IMR-90 (cell line): ENCODE measurements around the gene CAGE1. TPM values are rescaled to one million over a fixed set of nuclear protein-coding genes. Genes with fewer than 3 reads are reported as not detected.

ENCODE experiments used
- ATAC-seq: fragments of 200-7000 bp; cut with Tn5 transposase; 2 replicates; pipeline ENCODE4 v1.9.1; 2020; ENCODE audit warnings: low read depth, mild to moderate bottlenecking, moderate library complexity
- BruUV-seq: library from RNA; stranded (reverse); fragments of 400-500 nt; replicated peaks from 2 replicates; lab custom pipeline; 2021; lab: Mats Ljungman, UMichigan
- CTCF ChIA-PET: fragments of 300-600 bp; formaldehyde crosslinking; extraction: SDS; loops from one replicate; lab custom pipeline; 2021; ENCODE audit warnings: antibody characterized with exemption; lab: Yijun Ruan, JAX
- POLR2A ChIA-PET: fragments of 300-600 bp; sonication (Branson Sonifier 250); formaldehyde crosslinking; loops from one replicate; lab custom pipeline; 2022; ENCODE audit warnings: antibody characterized with exemption; ENCODE audit not compliant: unreplicated experiment; lab: Charles Lee
- DNase-seq: peaks from one replicate; pipeline ENCODE4 v3.0.0; 2013
- H2AFZ ChIP-seq: replicated peaks from 2 replicates; pipeline ENCODE3; 2013; ENCODE audit warnings: low read length, mild to moderate bottlenecking; ENCODE audit not compliant: poor library complexity
- H2AK5ac ChIP-seq: 2 replicates; pipeline ENCODE4 v1.6.1; 2013; ENCODE audit warnings: low read depth, low read length, inconsistent platforms
- H2AK9ac ChIP-seq: replicated peaks from 2 replicates; pipeline ENCODE3; 2013; ENCODE audit warnings: mild to moderate bottlenecking, low read depth, low read length, moderate library complexity; ENCODE audit not compliant: poor library complexity
- H2BK120ac ChIP-seq: 2 replicates; pipeline ENCODE4 v1.6.1; 2013; ENCODE audit warnings: low read depth, low read length, inconsistent platforms
- H2BK15ac ChIP-seq: 3 replicates; pipeline ENCODE4 v1.6.1; 2013; ENCODE audit warnings: low read depth, low read length, inconsistent platforms
- H2BK20ac ChIP-seq: 2 replicates; pipeline ENCODE4 v1.6.1; 2013; ENCODE audit warnings: low read depth, mild to moderate bottlenecking, inconsistent platforms, low read length, moderate library complexity
- H2BK5ac ChIP-seq: 2 replicates; pipeline ENCODE4 v1.6.1; 2013; ENCODE audit warnings: mild to moderate bottlenecking, low read depth, low read length, inconsistent platforms; ENCODE audit not compliant: poor library complexity, severe bottlenecking
- H3K14ac ChIP-seq: replicated peaks from 2 replicates; pipeline ENCODE4 v1.6.1; 2013; ENCODE audit warnings: low read depth, low read length, inconsistent platforms
- H3K18ac ChIP-seq: 2 replicates; pipeline ENCODE4 v1.6.1; 2013; ENCODE audit warnings: low read depth, low read length, control low read depth
- H3K23ac ChIP-seq: 2 replicates; pipeline ENCODE4 v1.6.1; 2013; ENCODE audit warnings: low read depth, low read length, inconsistent platforms
- H3K27ac ChIP-seq: 2 replicates; pipeline ENCODE4 v1.5.1; 2013; ENCODE audit warnings: mild to moderate bottlenecking, control low read depth, low read length; ENCODE audit not compliant: insufficient read depth
- H3K27me3 ChIP-seq: 2 replicates; pipeline ENCODE4 v1.6.1; 2013; ENCODE audit warnings: low read length; ENCODE audit not compliant: control insufficient read depth, insufficient read depth
- H3K36me3 ChIP-seq: 2 replicates; pipeline ENCODE4 v1.6.1; 2013; ENCODE audit warnings: low read length, mixed read lengths; ENCODE audit not compliant: control insufficient read depth, insufficient read depth
- H3K4ac ChIP-seq: 2 replicates; pipeline ENCODE4 v1.6.1; 2013; ENCODE audit warnings: low read depth, low read length, inconsistent platforms
- H3K4me1 ChIP-seq: 2 replicates; pipeline ENCODE4 v1.6.1; 2013; ENCODE audit warnings: low read length, mixed read lengths; ENCODE audit not compliant: control insufficient read depth, insufficient read depth
- H3K4me2 ChIP-seq: 2 replicates; pipeline ENCODE4 v1.6.1; 2013; ENCODE audit warnings: low read depth, mild to moderate bottlenecking, control low read depth, low read length, moderate library complexity
- H3K4me3 ChIP-seq: 2 replicates; pipeline ENCODE4 v1.5.1; 2013; ENCODE audit warnings: low read depth, mild to moderate bottlenecking, control low read depth, low read length, moderate library complexity; ENCODE audit not compliant: insufficient read depth
- H3K56ac ChIP-seq: 2 replicates; pipeline ENCODE4 v1.6.1; 2013; ENCODE audit warnings: low read length, inconsistent platforms; ENCODE audit not compliant: insufficient read depth; ENCODE audit errors: extremely low read depth
- H3K79me1 ChIP-seq, 2 experiments: 2 replicates each; pipeline ENCODE4 v1.6.1; 2013; ENCODE audit warnings: low read length in 2 of 2, inconsistent platforms in 1 of 2, low read depth in 1 of 2
- H3K9ac ChIP-seq: 2 replicates; pipeline ENCODE4 v1.6.1; 2013; ENCODE audit warnings: low read depth, low read length, control low read depth
- H3K9me1 ChIP-seq: 2 replicates; pipeline ENCODE4 v1.6.1; 2013; ENCODE audit warnings: low read length, inconsistent platforms; ENCODE audit not compliant: insufficient read depth
- H3K9me3 ChIP-seq: 2 replicates; pipeline ENCODE4 v1.6.1; 2013; ENCODE audit warnings: low read length; ENCODE audit not compliant: control insufficient read depth, insufficient read depth
- H4K20me1 ChIP-seq: 2 replicates; pipeline ENCODE4 v1.6.1; 2013; ENCODE audit warnings: low read length, inconsistent platforms; ENCODE audit not compliant: insufficient read depth
- H4K5ac ChIP-seq: 2 replicates; pipeline ENCODE4 v1.6.1; 2013; ENCODE audit warnings: mild to moderate bottlenecking, low read depth, low read length, control low read depth
- H4K8ac ChIP-seq, 2 experiments: 2 replicates each; pipeline ENCODE4 v1.6.1; 2013; ENCODE audit warnings: low read depth in 2 of 2, low read length in 2 of 2, control low read depth in 1 of 2, inconsistent platforms in 1 of 2
- H4K91ac ChIP-seq: 2 replicates; pipeline ENCODE4 v1.6.1; 2013; ENCODE audit warnings: low read depth, low read length, inconsistent platforms; ENCODE audit not compliant: insufficient read depth
- BHLHE40 ChIP-seq: fragments of 150-350 bp; IDR thresholded peaks from 2 replicates; pipeline ENCODE4 v1.6.1; 2016; ENCODE audit warnings: mild to moderate bottlenecking, low read depth, low read length
- CEBPB ChIP-seq: IDR thresholded peaks from 2 replicates; pipeline ENCODE4 v1.6.1; 2012; ENCODE audit warnings: low read depth, low read length, improper control_type of control experiment
- MAFK ChIP-seq: IDR thresholded peaks from 2 replicates; pipeline ENCODE4 v1.6.1; 2012; ENCODE audit warnings: low read depth, low read length, improper control_type of control experiment
- MAZ ChIP-seq: IDR thresholded peaks from 2 replicates; pipeline ENCODE4 v1.6.1; 2012; ENCODE audit warnings: low read depth, mild to moderate bottlenecking, low read length, improper control_type of control experiment, moderate library complexity, borderline replicate concordance
- MXI1 ChIP-seq: IDR thresholded peaks from 2 replicates; pipeline ENCODE4 v1.6.1; 2012; ENCODE audit warnings: low read depth, mild to moderate bottlenecking, low read length, moderate library complexity, borderline replicate concordance
- NFE2L2 ChIP-seq: fragments of 150-350 bp; IDR thresholded peaks from 2 replicates; pipeline ENCODE4 v1.6.1; 2016; ENCODE audit warnings: low read depth, mild to moderate bottlenecking, low read length
- POLR2A ChIP-seq: IDR thresholded peaks from 2 replicates; pipeline ENCODE4 v1.6.1; 2012; ENCODE audit warnings: mild to moderate bottlenecking, low read depth, low read length
- RCOR1 ChIP-seq: IDR thresholded peaks from 2 replicates; pipeline ENCODE4 v1.6.1; 2012; ENCODE audit warnings: mild to moderate bottlenecking, low read length, improper control_type of control experiment; ENCODE audit not compliant: insufficient replicate concordance
- SMC3 ChIP-seq: fragments of 150-350 bp; IDR thresholded peaks from 2 replicates; pipeline ENCODE4 v1.6.1; 2016; ENCODE audit warnings: low read depth, mild to moderate bottlenecking, antibody characterized with exemption, low read length, moderate library complexity
- WGBS, 2 experiments: methylation state at CpG; one replicate each; pipeline versions ENCODE4 v1.1.5 to v1.1.7; 2013; ENCODE audit warnings: missing lambda C conversion rate in 2 of 2; ENCODE audit not compliant: insufficient read length in 1 of 2; ENCODE audit errors: extremely low coverage in 2 of 2; 5-methylcytosine and 5-hydroxymethylcytosine counted together
- dilution Hi-C: fragments of 300-500 bp; cut with HindIII; formaldehyde crosslinking; loops from one replicate; pipeline ENCODE4 v1.14.3; 2018; ENCODE audit warnings: low sequenced_read_pairs; ENCODE audit not compliant: unreplicated experiment
- in situ Hi-C: fragments of 300-500 bp; cut with MboI; formaldehyde crosslinking; loops from 3 replicates; pipeline ENCODE4 v1.14.3; 2019; ENCODE audit warnings: low sequenced_read_pairs, inconsistent platforms, mixed read lengths
- intact Hi-C: fragments of 100-400 bp; cut with micrococcal nuclease; formaldehyde crosslinking; loops from 2 replicates; pipeline ENCODE4 v1.10.0; 2022
- polyA plus RNA-seq, 3 experiments: library from polyadenylated mRNA; depleted of rRNA; stranded (reverse); fragments of >200 nt; gene quantifications; 2 replicates each; pipeline ENCODE4 v1.2.3, GENCODE V29; 2012; ENCODE audit warnings: low replicate concordance in 1 of 3
- total RNA-seq: library from RNA; depleted of rRNA; stranded (reverse); fragments of >200 nt; gene quantifications from 2 replicates; pipeline ENCODE4 v1.2.3, GENCODE V29; 2012
- TF ChIP-seq, protein P1 (sequence below): fragments of 150-350 bp; IDR thresholded peaks from 2 replicates; pipeline ENCODE4 v1.6.1; 2016; ENCODE audit warnings: low read depth, mild to moderate bottlenecking, low read length, moderate library complexity, borderline replicate concordance
- TF ChIP-seq, protein P2 (sequence below): conservative IDR thresholded peaks from 2 replicates; pipeline ENCODE4 v1.5.1; 2012; ENCODE audit warnings: mild to moderate bottlenecking, low read depth, low read length, improper control_type of control experiment
- TF ChIP-seq, protein P3 (sequence below): fragments of 150-350 bp; IDR thresholded peaks from 2 replicates; pipeline ENCODE4 v1.6.1; 2017; ENCODE audit warnings: mild to moderate bottlenecking, antibody characterized with exemption, low read length, low read depth

Gene CAGE1
- total and polyA plus RNA-seq, 2 of the 4 experiments (the other 2 are of a cell fraction): not detected

DNA sequence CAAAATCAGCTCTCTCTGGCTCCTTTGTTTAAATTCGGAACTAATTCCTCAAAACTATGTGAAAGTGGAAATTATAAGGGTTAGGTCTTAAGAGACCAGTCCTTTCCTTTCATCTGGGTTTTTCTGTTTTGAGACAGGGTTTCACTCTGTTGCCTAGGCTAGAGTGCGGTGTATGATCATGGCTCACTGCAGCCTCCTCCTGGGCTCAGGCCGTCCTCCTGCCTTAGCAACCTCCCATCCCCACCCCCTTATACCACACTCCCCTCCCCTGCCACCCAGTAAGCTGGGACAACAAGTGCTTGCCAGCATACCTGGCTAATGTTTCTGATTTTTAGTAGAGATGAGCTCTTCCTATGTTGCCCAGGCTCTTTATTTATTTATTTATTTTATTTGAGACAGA is 63.8 kb downstream of the CAGE1 start:
- Histone ChIP-seq H3K4me3 (no peak overlapping the region), H4K20me1 (no peaks in the 10 kb centered on the region), H2AFZ (no peak overlapping the region), H2BK20ac (no peak overlapping the region), H3K27ac (no peak overlapping the region), H2BK120ac (no peak overlapping the region), H4K8ac (no peak overlapping the region), H4K5ac (no peak overlapping the region), H3K79me1 (no peaks in the 10 kb centered on the region), H4K91ac (no peak overlapping the region), H3K4me2 (no peak overlapping the region), H3K18ac (no peak overlapping the region), H3K56ac (no peak overlapping the region), H3K27me3 (no peaks in the 10 kb centered on the region; the same call in 1 of the 2 replicates), H3K4ac (no peak overlapping the region), H3K23ac (no peak overlapping the region), H2AK9ac (no peak overlapping the region), H2BK5ac (no peak overlapping the region), H3K9ac (no peak overlapping the region), H3K36me3 (no peaks in the 10 kb centered on the region), H3K14ac (no peak overlapping the region), H3K9me3 (no peaks in the 10 kb centered on the region), H3K9me1 (no peaks in the 10 kb centered on the region), H2AK5ac (no peak overlapping the region), H3K4me1 (no peaks in the 10 kb centered on the region), H2BK15ac (no peak overlapping the region)
- no CpG with 5 or more reads among the region's 3 CpGs for WGBS, 2 experiments
- DNase-seq (no peak), ATAC-seq (no peak)
- intact Hi-C loops (no loop called here), in situ Hi-C loops (no loop called here), dilution Hi-C loops (no loop called here)
- BruUV-seq: no TSS peak
- ChIA-PET POLR2A (interaction anchor here (1.5 kb wide), 1 partner anchor 13 kb away, joined by 3 read pairs; the partner anchor contains the start of gene SSR1), CTCF (no interaction called here)
- TF ChIP-seq CEBPB: no peak
- TF ChIP-seq RCOR1: no peak
- no peak for TF ChIP-seq NFE2L2
- TF ChIP-seq SMC3: no peak
- TF ChIP-seq, protein P1, sequence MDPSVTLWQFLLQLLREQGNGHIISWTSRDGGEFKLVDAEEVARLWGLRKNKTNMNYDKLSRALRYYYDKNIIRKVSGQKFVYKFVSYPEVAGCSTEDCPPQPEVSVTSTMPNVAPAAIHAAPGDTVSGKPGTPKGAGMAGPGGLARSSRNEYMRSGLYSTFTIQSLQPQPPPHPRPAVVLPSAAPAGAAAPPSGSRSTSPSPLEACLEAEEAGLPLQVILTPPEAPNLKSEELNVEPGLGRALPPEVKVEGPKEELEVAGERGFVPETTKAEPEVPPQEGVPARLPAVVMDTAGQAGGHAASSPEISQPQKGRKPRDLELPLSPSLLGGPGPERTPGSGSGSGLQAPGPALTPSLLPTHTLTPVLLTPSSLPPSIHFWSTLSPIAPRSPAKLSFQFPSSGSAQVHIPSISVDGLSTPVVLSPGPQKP: no peak
- TF ChIP-seq BHLHE40: no peak
- no peak for TF ChIP-seq MAZ
- no peak for TF ChIP-seq POLR2A
- TF ChIP-seq, protein P2, sequence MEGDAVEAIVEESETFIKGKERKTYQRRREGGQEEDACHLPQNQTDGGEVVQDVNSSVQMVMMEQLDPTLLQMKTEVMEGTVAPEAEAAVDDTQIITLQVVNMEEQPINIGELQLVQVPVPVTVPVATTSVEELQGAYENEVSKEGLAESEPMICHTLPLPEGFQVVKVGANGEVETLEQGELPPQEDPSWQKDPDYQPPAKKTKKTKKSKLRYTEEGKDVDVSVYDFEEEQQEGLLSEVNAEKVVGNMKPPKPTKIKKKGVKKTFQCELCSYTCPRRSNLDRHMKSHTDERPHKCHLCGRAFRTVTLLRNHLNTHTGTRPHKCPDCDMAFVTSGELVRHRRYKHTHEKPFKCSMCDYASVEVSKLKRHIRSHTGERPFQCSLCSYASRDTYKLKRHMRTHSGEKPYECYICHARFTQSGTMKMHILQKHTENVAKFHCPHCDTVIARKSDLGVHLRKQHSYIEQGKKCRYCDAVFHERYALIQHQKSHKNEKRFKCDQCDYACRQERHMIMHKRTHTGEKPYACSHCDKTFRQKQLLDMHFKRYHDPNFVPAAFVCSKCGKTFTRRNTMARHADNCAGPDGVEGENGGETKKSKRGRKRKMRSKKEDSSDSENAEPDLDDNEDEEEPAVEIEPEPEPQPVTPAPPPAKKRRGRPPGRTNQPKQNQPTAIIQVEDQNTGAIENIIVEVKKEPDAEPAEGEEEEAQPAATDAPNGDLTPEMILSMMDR: no peak
- TF ChIP-seq, protein P3, sequence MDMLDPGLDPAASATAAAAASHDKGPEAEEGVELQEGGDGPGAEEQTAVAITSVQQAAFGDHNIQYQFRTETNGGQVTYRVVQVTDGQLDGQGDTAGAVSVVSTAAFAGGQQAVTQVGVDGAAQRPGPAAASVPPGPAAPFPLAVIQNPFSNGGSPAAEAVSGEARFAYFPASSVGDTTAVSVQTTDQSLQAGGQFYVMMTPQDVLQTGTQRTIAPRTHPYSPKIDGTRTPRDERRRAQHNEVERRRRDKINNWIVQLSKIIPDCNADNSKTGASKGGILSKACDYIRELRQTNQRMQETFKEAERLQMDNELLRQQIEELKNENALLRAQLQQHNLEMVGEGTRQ: no peak
- TF ChIP-seq MXI1: no peak
- TF ChIP-seq MAFK: no peak
